Bronchial epithelial cell (primary cell): ENCODE data around the gene CDK8. TPM values are rescaled to one million over a fixed set of nuclear protein-coding genes. Genes with fewer than 3 reads are reported as not detected.
A peak's percentile ranks its signal among the peaks of the same experiment; 100 is the strongest.

ENCODE experiments used
- DNase-seq: peaks from one replicate; pipeline ENCODE4 v3.0.0-alpha.2; 2010; ENCODE audit warnings: low read depth
- FAIRE-seq: peaks from 2 replicates; lab custom pipeline; 2011; peaks lifted over from hg19 to GRCh38; lab: Jason Lieb, UNC
- H3K27me3 ChIP-seq: 2 replicates; pipeline ENCODE4 v1.5.1; 2011; ENCODE audit warnings: low read length; ENCODE audit not compliant: control insufficient read depth, insufficient read depth
- H3K36me3 ChIP-seq: 2 replicates; pipeline ENCODE4 v1.5.1; 2011; ENCODE audit warnings: low read length; ENCODE audit not compliant: control insufficient read depth, insufficient read depth
- H3K4me3 ChIP-seq: 2 replicates; pipeline ENCODE4 v1.5.1; 2011; ENCODE audit warnings: mild to moderate bottlenecking, low read depth, low read length, control low read depth
- total RNA-seq: library from RNA; depleted of rRNA; stranded (reverse); fragments of >200 nt; gene quantifications from 2 replicates; pipeline ENCODE4 v1.2.1, GENCODE V29; 2014
- TF ChIP-seq, protein P1 (sequence below): IDR thresholded peaks from 2 replicates; pipeline ENCODE4 v1.5.1; 2011; ENCODE audit warnings: mild to moderate bottlenecking, moderate library complexity, low read length, control low read depth, inconsistent platforms; ENCODE audit not compliant: insufficient read depth, severe bottlenecking

CDK8 gene
- total RNA-seq, 1 donor from 2014 or later: 19.0 TPM

DNA sequence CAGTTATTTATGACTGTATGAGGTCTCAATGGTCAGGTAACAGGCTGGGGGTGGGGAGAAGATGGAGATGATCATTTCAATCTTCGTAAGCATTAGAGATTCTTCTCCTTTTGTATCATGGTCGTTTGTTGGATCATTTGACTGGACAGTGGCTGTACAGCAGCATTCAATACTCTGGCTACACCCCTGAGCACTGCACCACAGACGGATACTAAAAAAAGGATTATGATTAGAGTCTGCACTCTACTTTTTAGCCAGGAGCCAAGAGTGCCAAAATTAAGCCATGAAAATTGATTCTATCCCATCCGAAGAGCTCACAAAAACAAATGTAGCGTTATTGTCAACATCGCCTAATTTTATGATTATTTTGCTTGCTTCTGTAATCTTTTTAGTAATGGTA is 41.9 kb downstream of the CDK8 start:
- DNase-seq (no peak), FAIRE-seq (no peak)
- Histone ChIP-seq H3K36me3 (no peaks in the 10 kb centered on the region), H3K4me3 (no peak overlapping the region), H3K27me3 (no peaks in the 10 kb centered on the region)
- TF ChIP-seq, protein P1, sequence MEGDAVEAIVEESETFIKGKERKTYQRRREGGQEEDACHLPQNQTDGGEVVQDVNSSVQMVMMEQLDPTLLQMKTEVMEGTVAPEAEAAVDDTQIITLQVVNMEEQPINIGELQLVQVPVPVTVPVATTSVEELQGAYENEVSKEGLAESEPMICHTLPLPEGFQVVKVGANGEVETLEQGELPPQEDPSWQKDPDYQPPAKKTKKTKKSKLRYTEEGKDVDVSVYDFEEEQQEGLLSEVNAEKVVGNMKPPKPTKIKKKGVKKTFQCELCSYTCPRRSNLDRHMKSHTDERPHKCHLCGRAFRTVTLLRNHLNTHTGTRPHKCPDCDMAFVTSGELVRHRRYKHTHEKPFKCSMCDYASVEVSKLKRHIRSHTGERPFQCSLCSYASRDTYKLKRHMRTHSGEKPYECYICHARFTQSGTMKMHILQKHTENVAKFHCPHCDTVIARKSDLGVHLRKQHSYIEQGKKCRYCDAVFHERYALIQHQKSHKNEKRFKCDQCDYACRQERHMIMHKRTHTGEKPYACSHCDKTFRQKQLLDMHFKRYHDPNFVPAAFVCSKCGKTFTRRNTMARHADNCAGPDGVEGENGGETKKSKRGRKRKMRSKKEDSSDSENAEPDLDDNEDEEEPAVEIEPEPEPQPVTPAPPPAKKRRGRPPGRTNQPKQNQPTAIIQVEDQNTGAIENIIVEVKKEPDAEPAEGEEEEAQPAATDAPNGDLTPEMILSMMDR: no peak

DNA sequence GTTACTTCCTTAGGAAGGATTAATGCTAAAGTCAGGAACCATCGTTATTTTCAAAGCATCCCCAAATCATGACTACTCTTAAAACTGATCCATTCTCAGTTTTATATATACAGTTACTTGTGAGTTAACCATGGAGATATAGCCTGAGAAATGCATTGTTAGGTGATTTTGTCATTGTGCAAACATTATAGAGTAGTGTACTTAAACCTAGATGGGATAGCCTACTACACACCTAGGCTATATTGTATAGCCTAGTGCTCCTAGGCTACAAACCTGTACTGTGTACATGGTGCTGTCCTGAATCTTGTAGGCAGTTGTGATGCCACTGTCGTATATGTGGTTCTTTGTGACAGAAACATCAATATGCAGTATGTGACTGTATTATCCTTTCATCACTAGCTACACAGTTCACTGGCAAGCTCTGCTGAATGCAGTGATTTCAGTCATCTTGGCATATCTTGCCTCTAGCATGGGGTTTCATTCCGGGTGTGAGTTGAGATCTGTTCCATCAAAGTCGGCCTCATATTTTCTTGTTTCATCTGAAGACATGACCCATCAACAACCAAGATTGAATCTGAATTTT is 45.3 kb downstream of the CDK8 start:
- H3K4me3 ChIP-seq: no peak overlapping the region
- H3K36me3 ChIP-seq: no peaks in the 10 kb centered on the region
- TF ChIP-seq, protein P1: no peak
- no peaks in the 10 kb centered on the region for H3K27me3 ChIP-seq
- DNase-seq (peak; percentile 60), FAIRE-seq (no peak)

DNA sequence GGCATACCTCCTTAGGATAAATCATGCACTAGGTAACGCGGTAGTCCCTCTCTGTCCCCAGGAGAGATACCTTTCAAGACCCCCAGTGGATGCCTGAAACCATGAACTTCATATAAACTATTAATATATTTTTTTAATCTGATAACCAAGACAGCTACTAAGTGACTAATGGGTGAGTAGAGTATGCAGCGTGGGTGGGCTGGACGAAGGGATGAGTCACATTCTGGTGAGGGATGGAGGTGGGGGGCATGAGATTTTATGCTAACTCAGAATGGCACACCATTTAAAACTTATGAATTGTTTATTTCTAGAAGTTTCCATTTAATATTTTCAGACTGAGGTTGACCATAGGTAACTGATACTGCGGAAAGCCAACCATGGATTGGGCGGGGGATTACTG is 46.2 kb downstream of the CDK8 start:
- Histone ChIP-seq H3K36me3 (no peaks in the 10 kb centered on the region), H3K27me3 (no peaks in the 10 kb centered on the region), H3K4me3 (no peak overlapping the region)
- TF ChIP-seq, protein P1: no peak
- FAIRE-seq (no peak), DNase-seq (peak; percentile 80)

DNA sequence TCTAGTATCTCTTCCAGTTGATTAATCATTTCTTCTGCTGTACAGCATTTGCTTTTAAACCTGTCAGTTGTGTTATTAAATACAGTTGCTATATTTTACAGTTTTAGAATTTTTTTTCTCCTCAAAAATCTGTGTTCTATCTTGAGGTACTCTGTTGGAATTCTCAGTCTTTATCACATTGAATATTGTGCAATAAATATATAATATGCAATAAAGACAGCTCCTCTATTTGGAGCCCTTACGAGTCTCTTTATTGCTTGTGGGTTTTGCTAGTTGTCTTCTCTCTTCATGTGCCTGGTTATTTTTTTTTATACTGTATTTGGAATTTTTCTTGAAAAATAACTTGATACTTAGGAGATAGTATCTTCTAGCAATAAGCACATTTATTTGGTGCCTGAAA is 51.7 kb downstream of the CDK8 start:
- H3K4me3 ChIP-seq: no peak overlapping the region
- DNase-seq: no peak
- no peaks in the 10 kb centered on the region for H3K27me3 ChIP-seq
- FAIRE-seq: no peak
- TF ChIP-seq, protein P1: no peak
- H3K36me3 ChIP-seq: no peaks in the 10 kb centered on the region

DNA sequence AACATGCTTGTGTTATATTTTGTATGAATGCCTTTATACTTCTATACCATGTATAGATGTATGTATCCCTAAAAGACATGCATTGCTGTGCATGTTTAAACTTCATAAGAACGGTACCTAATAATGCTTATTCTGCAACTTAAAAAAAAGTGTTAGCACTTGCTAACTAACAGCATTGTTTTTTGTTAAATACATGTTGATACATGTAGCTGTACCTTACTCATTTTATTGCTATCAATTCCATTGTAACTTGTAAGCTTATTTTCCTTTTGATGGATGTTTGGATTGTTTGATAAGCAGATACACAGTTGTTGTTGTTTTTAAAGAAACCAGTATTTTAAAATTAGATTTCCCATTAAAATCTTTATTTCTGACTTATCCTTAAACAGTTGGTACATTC is 53.8 kb downstream of the CDK8 start:
- no peak for FAIRE-seq
- H3K36me3 ChIP-seq: no peaks in the 10 kb centered on the region
- no peaks in the 10 kb centered on the region for H3K27me3 ChIP-seq
- TF ChIP-seq, protein P1: no peak
- no peak overlapping the region for H3K4me3 ChIP-seq
- peak; percentile 84 for DNase-seq

DNA sequence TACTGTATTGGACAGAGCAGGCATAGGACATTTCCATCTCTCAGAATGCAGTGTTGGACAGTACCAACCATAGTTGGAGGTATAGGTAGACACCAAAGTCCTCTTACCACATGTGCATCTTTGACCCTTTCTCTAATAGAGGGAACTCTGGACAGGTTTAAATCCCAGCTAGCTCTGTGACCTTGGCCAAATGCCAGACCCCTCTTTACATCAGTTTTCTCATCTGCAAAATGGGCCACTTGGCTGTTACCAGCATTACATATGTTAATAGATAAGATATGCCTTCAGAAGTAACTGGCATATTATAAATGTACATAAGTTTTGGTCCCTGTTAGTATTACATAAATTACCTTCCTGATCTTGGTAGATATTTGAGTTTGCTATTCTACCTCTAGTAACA is 54.3 kb downstream of the CDK8 start:
- FAIRE-seq (no peak), DNase-seq (no peak)
- Histone ChIP-seq H3K27me3 (no peaks in the 10 kb centered on the region), H3K36me3 (no peaks in the 10 kb centered on the region), H3K4me3 (no peak overlapping the region)
- TF ChIP-seq, protein P1: no peak
